ENCODE data around the gene SLC34A2.

DNA sequence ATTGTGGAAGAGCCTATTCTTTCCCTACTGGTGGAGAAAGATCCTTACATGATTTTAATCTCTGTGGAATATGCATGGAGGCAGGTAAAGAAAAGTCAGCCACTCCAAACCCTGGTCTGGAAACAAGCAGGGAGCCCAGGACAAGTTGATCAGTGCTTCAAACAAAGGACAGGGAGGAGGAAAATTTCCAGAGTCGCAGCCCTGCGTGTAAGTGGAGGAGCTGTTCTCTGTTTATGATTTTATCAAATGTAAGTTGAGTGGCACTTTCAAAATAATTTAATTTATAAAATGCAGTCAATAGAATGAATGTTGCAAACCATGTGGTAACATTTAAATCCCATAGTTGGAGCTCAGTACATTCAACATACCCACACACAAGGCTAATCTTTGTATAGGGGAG lies 57.0 kb downstream of the SLC34A2 start:
- TF ChIP-seq, protein P1, sequence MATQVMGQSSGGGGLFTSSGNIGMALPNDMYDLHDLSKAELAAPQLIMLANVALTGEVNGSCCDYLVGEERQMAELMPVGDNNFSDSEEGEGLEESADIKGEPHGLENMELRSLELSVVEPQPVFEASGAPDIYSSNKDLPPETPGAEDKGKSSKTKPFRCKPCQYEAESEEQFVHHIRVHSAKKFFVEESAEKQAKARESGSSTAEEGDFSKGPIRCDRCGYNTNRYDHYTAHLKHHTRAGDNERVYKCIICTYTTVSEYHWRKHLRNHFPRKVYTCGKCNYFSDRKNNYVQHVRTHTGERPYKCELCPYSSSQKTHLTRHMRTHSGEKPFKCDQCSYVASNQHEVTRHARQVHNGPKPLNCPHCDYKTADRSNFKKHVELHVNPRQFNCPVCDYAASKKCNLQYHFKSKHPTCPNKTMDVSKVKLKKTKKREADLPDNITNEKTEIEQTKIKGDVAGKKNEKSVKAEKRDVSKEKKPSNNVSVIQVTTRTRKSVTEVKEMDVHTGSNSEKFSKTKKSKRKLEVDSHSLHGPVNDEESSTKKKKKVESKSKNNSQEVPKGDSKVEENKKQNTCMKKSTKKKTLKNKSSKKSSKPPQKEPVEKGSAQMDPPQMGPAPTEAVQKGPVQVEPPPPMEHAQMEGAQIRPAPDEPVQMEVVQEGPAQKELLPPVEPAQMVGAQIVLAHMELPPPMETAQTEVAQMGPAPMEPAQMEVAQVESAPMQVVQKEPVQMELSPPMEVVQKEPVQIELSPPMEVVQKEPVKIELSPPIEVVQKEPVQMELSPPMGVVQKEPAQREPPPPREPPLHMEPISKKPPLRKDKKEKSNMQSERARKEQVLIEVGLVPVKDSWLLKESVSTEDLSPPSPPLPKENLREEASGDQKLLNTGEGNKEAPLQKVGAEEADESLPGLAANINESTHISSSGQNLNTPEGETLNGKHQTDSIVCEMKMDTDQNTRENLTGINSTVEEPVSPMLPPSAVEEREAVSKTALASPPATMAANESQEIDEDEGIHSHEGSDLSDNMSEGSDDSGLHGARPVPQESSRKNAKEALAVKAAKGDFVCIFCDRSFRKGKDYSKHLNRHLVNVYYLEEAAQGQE (IDR thresholded peaks at IDR 0.05; ENCODE audit: unreplicated experiment) = no peak
- TF ChIP-seq, protein P2, sequence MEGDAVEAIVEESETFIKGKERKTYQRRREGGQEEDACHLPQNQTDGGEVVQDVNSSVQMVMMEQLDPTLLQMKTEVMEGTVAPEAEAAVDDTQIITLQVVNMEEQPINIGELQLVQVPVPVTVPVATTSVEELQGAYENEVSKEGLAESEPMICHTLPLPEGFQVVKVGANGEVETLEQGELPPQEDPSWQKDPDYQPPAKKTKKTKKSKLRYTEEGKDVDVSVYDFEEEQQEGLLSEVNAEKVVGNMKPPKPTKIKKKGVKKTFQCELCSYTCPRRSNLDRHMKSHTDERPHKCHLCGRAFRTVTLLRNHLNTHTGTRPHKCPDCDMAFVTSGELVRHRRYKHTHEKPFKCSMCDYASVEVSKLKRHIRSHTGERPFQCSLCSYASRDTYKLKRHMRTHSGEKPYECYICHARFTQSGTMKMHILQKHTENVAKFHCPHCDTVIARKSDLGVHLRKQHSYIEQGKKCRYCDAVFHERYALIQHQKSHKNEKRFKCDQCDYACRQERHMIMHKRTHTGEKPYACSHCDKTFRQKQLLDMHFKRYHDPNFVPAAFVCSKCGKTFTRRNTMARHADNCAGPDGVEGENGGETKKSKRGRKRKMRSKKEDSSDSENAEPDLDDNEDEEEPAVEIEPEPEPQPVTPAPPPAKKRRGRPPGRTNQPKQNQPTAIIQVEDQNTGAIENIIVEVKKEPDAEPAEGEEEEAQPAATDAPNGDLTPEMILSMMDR (conservative IDR thresholded peaks at IDR 0.05; ENCODE audit: low read depth in 2 of 2) = no peak
- TF ChIP-seq JUNB (IDR thresholded peaks at IDR 0.05; ENCODE audit: unreplicated experiment) = no peak
- no peak for TF ChIP-seq POLR2AphosphoS5 (IDR thresholded peaks at IDR 0.05; ENCODE audit: low read depth)
- TF ChIP-seq, protein P3, sequence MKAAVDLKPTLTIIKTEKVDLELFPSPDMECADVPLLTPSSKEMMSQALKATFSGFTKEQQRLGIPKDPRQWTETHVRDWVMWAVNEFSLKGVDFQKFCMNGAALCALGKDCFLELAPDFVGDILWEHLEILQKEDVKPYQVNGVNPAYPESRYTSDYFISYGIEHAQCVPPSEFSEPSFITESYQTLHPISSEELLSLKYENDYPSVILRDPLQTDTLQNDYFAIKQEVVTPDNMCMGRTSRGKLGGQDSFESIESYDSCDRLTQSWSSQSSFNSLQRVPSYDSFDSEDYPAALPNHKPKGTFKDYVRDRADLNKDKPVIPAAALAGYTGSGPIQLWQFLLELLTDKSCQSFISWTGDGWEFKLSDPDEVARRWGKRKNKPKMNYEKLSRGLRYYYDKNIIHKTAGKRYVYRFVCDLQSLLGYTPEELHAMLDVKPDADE (IDR thresholded peaks at IDR 0.05) = no peak
- TF ChIP-seq EZH2phosphoT487 (IDR thresholded peaks at IDR 0.05; ENCODE audit: unreplicated experiment) = no peak

All from GM23338 (cell line).